Brain microvascular endothelial cell (primary cell): ENCODE data around the gene RBMS3.

Experiments used
- DNase-seq: peaks from one replicate; pipeline ENCODE4 v3.0.0-alpha.2; 2020
- H3K27ac ChIP-seq: fragments of 250-450 bp; sonication (Bioruptor Pico); 2 replicates; pipeline ENCODE4 v1.5.1; 2020; ENCODE audit warnings: mild to moderate bottlenecking, moderate library complexity
- H3K27me3 ChIP-seq: fragments of 250-450 bp; sonication (Bioruptor Pico); replicated peaks from 2 replicates; pipeline ENCODE4 v1.5.1; 2020; ENCODE audit warnings: mild to moderate bottlenecking
- H3K36me3 ChIP-seq: fragments of 250-450 bp; sonication (Bioruptor Pico); replicated peaks from 2 replicates; pipeline ENCODE4 v1.5.1; 2020; ENCODE audit warnings: mild to moderate bottlenecking
- H3K4me3 ChIP-seq: 2 replicates; pipeline ENCODE4 v1.5.1; 2011; ENCODE audit warnings: low read depth, mild to moderate bottlenecking, control low read depth, low read length, moderate library complexity
- in situ Hi-C: cut with HindIII; loops from 2 replicates; pipeline ENCODE4 v1.10.0; 2017; ENCODE audit warnings: low sequenced_read_pairs, low pct_ligation_motif_present
- TF ChIP-seq, protein P1 (sequence below): IDR thresholded peaks from 2 replicates; pipeline ENCODE4 v1.5.1; 2011; ENCODE audit warnings: low read depth, mild to moderate bottlenecking, moderate library complexity, low read length, control low read depth, inconsistent platforms; ENCODE audit errors: missing control alignments

The RBMS3 gene

DNA sequence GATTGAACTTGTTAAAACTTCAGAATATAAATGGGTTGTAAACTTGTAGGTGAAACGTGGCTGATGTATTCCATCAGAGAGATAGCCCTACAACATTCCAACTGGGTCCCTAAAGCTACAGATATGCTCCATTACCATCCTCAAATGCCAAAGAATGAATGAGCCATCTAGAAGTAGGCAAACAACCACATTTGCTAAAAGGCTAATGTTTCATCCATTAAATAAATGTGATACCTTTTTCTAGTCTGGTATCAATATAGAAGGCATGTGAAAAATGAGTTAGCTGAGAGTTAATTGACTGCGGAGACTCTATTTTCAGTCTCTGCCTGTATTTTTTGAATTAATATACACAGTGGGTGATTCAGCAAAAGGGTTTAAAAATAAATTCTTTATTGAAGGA lies 203.8 kb downstream of the RBMS3 start:
- H3K4me3 ChIP-seq: no peak overlapping the region
- H3K27me3 ChIP-seq: no peaks in the 10 kb centered on the region
- H3K27ac ChIP-seq: no peak overlapping the region
- in situ Hi-C loops: no loop called here
- no peaks in the 10 kb centered on the region for H3K36me3 ChIP-seq
- TF ChIP-seq, protein P1, sequence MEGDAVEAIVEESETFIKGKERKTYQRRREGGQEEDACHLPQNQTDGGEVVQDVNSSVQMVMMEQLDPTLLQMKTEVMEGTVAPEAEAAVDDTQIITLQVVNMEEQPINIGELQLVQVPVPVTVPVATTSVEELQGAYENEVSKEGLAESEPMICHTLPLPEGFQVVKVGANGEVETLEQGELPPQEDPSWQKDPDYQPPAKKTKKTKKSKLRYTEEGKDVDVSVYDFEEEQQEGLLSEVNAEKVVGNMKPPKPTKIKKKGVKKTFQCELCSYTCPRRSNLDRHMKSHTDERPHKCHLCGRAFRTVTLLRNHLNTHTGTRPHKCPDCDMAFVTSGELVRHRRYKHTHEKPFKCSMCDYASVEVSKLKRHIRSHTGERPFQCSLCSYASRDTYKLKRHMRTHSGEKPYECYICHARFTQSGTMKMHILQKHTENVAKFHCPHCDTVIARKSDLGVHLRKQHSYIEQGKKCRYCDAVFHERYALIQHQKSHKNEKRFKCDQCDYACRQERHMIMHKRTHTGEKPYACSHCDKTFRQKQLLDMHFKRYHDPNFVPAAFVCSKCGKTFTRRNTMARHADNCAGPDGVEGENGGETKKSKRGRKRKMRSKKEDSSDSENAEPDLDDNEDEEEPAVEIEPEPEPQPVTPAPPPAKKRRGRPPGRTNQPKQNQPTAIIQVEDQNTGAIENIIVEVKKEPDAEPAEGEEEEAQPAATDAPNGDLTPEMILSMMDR: no peak
- DNase-seq: no peak

DNA sequence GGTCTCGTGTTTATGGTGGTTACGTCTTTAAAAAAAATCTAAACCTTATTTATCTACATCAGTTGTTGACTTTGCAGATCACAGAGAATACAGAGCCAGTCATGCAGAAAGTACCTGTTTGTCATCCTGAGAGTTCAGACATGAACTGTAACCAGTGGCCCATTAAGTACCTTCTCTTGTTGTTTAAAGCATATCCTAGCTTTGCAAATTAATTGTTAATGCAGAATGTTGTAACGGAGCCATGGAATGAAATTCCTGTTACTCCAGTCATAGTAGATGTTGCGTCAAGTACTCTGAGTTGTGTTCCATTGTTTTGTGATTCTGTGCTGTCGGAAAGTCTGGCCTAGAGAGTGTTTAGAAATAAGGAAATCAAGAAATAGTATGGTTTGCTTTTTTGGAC lies 205.2 kb downstream of the RBMS3 start:
- in situ Hi-C loops: no loop called here
- H3K27me3 ChIP-seq: no peaks in the 10 kb centered on the region
- no peaks in the 10 kb centered on the region for H3K36me3 ChIP-seq
- peak; percentile 18 for DNase-seq
- H3K27ac ChIP-seq: no peak overlapping the region
- H3K4me3 ChIP-seq: no peak overlapping the region
- TF ChIP-seq, protein P1: no peak

DNA sequence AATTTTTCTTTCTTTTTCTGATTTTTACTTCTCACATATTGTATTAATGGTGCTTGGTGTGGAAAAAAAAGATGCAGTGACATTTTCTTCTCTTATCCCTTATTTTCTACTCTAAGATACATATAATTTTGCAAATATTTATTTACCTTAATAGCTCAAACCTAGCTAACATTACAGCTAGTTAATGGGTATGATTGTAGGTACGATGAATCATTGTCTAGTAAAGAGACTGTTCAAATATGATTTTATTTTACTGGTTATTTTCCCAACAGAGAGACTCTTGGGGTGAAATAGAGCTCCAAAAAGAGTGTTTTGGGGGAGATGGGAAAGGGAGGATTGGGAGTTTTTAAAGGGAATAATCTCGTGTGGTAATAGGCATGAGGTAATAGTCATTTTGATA lies 206.0 kb downstream of the RBMS3 start:
- no peaks in the 10 kb centered on the region for H3K27me3 ChIP-seq
- TF ChIP-seq, protein P1: no peak
- H3K27ac ChIP-seq: no peak overlapping the region
- no peak overlapping the region for H3K4me3 ChIP-seq
- H3K36me3 ChIP-seq: no peaks in the 10 kb centered on the region
- in situ Hi-C loops: no loop called here
- no peak for DNase-seq

DNA sequence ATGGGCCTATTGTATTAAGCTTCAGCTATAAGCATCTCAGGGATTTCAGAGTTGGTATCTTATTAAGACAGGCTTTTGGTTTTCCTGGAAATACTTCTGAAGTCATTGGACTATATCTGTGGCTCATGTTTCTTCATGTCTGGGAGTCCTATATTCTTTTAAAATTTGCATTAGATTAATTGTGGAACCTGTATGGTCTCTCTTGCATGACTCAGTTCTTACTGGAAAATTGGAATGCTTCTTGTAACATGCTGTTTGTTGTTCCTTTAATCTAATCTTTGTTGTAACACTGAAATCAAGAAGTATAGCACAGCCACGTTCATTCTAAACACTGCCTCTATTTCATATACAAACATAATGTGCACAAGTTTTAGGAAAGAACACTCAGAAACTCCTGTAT lies 208.1 kb downstream of the RBMS3 start:
- Histone ChIP-seq H3K36me3 (no peaks in the 10 kb centered on the region), H3K4me3 (no peak overlapping the region), H3K27me3 (no peaks in the 10 kb centered on the region), H3K27ac (no peak overlapping the region)
- no peak for DNase-seq
- in situ Hi-C loops: no loop called here
- TF ChIP-seq, protein P1: no peak

DNA sequence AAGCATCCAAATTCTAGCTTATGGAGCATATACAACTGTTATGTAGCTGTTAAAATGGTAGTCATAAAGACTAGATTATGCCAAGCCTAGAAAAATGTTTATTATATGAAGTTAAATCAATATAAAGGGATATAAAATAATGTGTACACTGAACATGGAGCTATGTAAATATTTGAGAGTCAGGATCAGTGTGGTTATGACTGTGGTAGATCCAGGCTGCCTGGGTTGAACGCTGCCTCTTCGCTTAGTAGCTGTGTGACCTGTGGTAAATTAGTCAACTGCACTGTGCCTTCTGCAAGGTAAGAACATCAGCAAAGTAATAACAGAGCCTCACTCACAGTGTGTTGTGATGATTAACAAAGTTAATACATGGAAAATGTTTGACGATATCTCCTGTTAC lies 212.2 kb downstream of the RBMS3 start:
- Histone ChIP-seq H3K27ac (no peak overlapping the region), H3K36me3 (no peaks in the 10 kb centered on the region), H3K4me3 (no peak overlapping the region), H3K27me3 (no peaks in the 10 kb centered on the region)
- DNase-seq: no peak
- in situ Hi-C loops: no loop called here
- TF ChIP-seq, protein P1: no peak

DNA sequence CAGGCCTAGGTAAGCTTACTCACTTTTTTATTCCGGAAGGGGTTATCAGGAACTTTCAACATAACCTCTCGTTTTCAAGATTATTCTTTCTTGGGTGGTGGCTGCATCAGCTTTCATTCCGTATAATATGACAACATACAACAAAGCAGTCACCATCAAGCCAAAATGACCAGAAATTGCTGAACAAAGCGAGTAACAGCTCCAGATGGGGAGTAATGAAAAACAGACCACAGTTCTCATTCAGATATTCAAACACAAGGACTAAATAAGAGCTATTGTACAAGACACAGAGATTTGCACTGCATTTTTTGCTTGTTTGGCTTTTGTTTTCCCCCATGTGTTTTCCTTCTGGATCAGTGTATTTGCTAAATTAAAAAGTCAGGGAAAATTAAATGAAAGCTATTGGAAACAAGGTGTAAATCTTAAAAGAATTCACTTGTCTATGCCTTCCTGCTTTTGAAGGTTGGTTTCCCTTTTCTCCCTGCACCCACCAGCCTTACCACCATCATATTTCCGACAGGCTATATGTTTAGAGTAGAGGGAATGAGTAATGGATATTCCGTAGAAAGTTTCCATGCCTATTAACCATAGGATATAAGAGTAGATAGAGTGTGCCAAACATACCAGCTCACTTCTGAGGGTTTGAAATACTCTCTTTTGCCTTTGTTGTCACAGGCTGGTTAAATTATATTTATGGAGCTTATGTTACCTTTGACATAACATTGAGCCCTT lies 213.6 kb downstream of the RBMS3 start:
- in situ Hi-C loops: no loop called here
- Histone ChIP-seq H3K36me3 (no peaks in the 10 kb centered on the region), H3K27ac (no peak overlapping the region), H3K4me3 (no peak overlapping the region), H3K27me3 (no peaks in the 10 kb centered on the region)
- DNase-seq: no peak
- TF ChIP-seq, protein P1: no peak
